ENCODE results near the gene SPNS2. TPM values are rescaled to one million over a fixed set of nuclear protein-coding genes. Genes with fewer than 3 reads are reported as not detected.
"Not testable (repeated sequence)": the region's sequence is repeated elsewhere in the genome, so short reads cannot be mapped to it uniquely, and the experiment has no call there.

SPNS2 gene
- polyA plus RNA-seq, 10 donors: 4.1 to 10.2 (median 7.1) TPM

GRCh38 chr17:4565209-4566141 lies 66.8 kb downstream of the SPNS2 start:
- DNase-seq: peak; percentile 60 to 85 (median 73)

GRCh38 chr17:4566785-4567184 lies 68.1 kb downstream of the SPNS2 start:
- peak in 2 of 3 donors; percentile 67 to 77 for DNase-seq

GRCh38 chr17:4569591-4569990 lies 70.9 kb downstream of the SPNS2 start:
- no peak for DNase-seq

- no peak for DNase-seq
These were observed 73.5 kb downstream of the SPNS2 start for GRCh38 chr17:4572131-4572530.

GRCh38 chr17:4573115-4573514 lies 74.4 kb downstream of the SPNS2 start:
- no peak for DNase-seq

GRCh38 chr17:4573669-4574068 lies 75.0 kb downstream of the SPNS2 start:
- no peak for DNase-seq

GRCh38 chr17:4574448-4575045 lies 75.9 kb downstream of the SPNS2 start:
- DNase-seq: no peak

GRCh38 chr17:4576161-4576558 lies 77.5 kb downstream of the SPNS2 start:
- no peak for DNase-seq

GRCh38 chr17:4576729-4577322 lies 78.1 kb downstream of the SPNS2 start:
- no peak for DNase-seq

GRCh38 chr17:4577386-4577993 lies 78.8 kb downstream of the SPNS2 start:
- DNase-seq: no peak

GRCh38 chr17:4578349-4578748 lies 79.7 kb downstream of the SPNS2 start:
- DNase-seq: not testable (repeated sequence)

GRCh38 chr17:4579678-4580077 lies 81.0 kb downstream of the SPNS2 start:
- DNase-seq: no peak

GRCh38 chr17:4580291-4580690 lies 81.6 kb downstream of the SPNS2 start:
- no peak for DNase-seq

GRCh38 chr17:4582101-4582501 lies 83.4 kb downstream of the SPNS2 start:
- no peak for DNase-seq

GRCh38 chr17:4582691-4583090 lies 84.0 kb downstream of the SPNS2 start:
- no peak for DNase-seq

GRCh38 chr17:4583206-4583605 lies 84.5 kb downstream of the SPNS2 start:
- DNase-seq: no peak

- DNase-seq: peak in 1 of 3 donors; percentile 65
These were observed 85.1 kb downstream of the SPNS2 start for GRCh38 chr17:4583782-4584100.

- peak in 1 of 3 donors; percentile 79 for DNase-seq
These were observed 85.6 kb downstream of the SPNS2 start, which contains the start of gene SMTNL2 for GRCh38 chr17:4584101-4584916. TSS of gene SMTNL2 (plus strand) at chr17:4584529. CDS start at chr17:4584606, 77 bp downstream.

GRCh38 chr17:4584917-4585637 lies 86.4 kb downstream of the SPNS2 start:
- DNase-seq: no peak

GRCh38 chr17:4585638-4585994 lies 86.9 kb downstream of the SPNS2 start:
- DNase-seq: no peak

GRCh38 chr17:4586043-4586442 lies 87.4 kb downstream of the SPNS2 start:
- no peak for DNase-seq
